GM18519 (cell line): ENCODE results near the gene SHC3.

Experiments
- ATAC-seq: cut with Tn5 transposase; IDR thresholded peaks from one replicate; pipeline ENCODE4 v1.9.1; 2021; ENCODE audit warnings: mild to moderate bottlenecking, moderate library complexity; ENCODE audit not compliant: unreplicated experiment, low FRiP score

The SHC3 gene

DNA sequence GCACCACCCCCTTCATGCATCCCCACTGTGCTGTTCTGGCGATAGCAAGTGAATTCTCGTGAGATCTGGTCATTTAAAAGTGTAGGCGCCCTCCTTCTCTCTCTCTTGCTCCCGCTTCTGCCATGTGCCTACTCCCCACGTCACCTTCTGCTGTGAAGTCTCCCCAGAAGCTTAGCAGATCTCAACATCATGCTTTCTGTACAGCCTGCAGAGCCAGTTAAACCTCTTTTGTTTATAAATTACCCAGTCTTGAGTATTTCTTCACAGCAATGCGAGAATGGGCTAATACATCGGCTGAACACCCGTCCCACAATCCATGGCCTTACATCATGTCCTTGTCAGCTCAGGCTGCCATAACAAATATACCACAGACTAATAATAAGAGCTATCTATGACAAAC lies 17.4 kb downstream of the SHC3 start:
- no peak for ATAC-seq

DNA sequence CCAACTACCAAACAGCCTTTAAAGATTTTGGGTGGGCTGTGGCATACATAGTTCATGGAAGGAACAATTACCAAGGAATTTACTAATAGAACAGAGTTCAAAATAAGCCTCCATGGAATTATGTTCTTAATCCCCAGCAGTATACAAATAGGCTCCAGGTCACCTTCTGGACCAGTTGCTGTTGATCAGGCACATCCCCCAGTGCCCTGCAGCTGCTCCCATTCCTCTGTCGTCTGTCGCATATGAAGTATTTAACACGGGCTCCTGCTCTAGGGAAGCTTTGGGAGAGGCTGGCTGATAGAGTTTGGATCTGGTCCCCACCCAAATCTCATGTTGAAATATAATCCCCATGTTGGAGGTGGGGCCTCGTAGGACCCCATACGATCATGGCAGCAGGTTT lies 17.8 kb downstream of the SHC3 start:
- ATAC-seq: no peak

DNA sequence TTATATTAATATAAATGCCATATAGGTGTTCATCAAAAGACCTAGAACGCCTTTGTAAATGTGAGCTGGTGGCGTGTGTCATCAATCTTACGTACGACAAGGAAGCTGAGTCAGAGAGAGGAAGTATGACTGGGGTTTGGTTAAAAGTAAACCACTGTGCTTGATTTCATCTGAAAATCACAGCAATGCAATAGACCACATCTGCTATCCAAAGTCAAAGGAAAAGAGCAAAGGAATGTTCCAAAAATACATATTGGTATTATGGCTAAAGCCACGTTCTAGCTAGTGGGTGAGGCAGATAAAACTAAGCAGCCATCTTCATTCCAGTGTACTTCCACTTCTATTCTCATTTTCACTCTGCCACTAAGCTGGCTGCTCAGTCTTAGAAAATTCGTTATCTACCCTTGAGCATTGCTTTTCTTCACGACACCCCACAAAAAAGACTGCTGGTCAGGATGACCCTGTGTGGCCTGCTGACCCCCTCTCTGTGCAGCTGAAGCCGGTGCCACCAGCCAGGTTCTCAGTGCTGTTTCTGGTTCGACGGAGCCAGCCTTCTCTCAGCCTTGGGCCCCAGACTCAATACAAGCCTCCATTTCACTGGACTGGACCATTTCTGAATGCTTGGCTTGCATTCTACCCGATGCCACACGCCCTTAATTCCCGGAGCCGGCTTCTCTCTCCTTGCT lies 23.8 kb downstream of the SHC3 start:
- no peak for ATAC-seq

DNA sequence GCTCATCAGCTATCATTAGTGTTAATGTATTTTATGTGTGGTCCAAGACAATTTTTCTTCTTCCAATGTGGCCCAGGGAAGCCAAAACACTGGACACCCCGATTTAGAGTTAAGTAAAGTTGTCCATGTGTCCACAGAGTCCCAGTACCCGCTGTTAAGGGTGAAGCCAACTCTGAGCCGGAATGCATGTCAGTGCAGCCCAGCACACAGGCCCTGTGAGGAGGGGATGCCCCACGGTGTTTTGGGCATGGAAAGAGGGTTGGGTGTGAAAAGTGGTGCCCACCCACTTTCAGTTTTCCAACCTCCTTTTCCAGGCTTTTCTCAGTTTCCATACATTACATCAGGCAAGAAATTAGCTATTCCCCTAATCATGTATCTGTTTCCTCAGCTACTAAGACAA lies 24.4 kb downstream of the SHC3 start:
- ATAC-seq: no peak

DNA sequence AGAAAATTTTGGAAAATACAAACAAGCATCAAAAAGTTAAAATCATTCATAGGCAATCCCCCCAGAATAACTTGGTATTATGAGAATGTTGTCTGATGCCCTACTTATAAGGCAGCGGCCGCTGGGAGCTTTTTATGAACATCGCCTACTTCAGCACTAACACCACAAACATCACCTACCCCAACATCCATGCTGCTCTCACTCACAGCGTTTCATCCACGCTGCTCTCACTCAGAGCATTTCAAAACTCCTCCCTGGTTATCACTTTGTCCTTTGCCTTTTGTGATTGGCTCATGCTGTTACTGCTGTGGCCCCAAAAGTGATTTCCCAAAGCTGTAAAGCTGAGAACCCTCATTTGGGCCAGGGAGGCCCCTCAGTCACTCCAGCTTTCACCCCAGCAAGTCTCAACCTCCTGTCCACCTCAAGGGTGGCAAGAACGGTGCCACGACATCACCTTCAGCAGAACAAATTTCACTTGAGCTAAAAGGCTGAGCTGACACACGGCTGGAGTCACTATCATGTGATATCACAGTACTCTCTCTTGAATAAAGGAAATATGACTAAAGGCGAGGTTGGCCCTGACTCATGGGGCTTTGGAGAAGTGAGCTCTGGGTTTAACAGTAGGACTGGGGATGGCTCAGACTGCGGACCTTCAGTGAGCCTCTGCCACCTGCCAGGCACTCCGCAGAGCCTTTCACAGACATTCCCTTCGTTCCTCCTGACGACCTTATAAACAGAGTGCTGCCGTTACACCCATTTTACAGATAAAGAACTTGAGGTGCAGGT lies 25.2 kb downstream of the SHC3 start:
- no peak for ATAC-seq

DNA sequence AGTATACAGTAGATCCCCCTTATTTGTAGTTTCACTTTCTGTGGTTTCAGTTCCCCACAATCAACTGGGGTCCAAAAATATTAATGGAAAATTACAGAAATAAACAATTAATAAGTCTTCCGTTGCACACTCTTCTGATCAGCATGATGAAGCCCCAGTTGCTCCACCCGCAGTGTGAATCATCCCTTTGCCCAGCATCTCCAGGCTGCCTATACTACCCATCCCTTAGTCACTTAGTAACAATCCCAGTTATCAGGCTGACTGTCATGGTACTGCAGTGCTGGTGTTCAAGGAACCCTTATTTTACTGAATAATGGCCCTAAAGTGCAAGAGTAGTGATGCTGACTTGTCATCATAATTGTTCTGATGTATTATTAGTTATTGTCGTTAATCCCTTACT lies 28.9 kb downstream of the SHC3 start:
- no peak for ATAC-seq

DNA sequence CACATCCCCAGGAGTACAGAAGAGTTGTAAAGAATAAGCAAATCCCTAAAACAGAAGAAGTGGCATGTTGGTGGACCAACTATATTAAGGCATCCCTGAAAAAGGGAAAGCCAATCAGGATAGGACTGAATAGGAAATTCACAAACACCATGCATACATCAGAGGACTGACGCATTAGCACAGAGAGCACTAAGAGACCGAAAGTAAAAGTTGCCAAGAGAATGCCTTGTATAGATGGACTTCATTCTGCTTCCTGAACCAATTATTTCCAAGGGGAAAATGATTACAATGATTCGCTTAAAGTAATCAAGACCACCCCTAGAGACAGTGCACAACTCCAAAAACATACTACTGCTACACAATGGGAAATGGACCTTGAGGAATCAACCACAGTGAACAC lies 33.5 kb downstream of the SHC3 start:
- no peak for ATAC-seq

DNA sequence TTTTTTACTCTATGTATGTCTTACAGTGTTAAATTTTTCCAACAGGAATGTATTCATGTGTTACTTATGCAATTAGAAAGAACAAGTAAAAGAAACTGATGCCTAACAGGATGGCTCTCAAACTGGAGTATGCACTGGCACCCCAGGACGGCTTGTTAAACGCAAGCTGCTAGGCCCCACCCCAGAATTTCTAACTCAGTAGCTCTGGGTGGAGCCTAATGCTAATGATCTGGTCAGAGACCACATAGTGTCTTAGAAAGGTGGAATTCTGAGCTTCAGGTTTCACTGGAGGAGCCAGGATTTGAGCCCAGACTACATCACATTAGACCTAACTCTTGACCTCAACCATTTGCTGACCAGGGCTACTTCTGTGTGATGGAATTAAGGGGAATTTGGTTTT lies 34.4 kb downstream of the SHC3 start:
- ATAC-seq: no peak

DNA sequence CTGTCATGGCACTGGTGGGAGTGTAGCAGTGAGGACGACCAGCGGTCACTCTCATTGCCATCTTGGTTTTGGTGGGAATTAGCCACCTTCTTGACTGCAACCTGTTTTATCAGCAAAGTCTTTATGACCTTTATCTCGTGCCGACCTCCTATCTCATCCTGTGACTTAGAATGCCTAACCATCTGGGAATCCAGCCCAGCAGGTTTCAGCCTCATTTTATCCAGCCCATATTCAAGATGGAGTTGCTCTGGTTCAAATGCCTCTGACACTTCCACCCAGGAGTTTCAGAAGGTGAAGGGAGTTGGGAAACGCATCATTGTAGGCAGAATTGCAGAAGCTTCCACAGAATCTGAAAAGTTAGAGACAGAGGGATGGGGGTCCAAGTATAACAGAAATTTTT lies 35.4 kb downstream of the SHC3 start:
- ATAC-seq: no peak

DNA sequence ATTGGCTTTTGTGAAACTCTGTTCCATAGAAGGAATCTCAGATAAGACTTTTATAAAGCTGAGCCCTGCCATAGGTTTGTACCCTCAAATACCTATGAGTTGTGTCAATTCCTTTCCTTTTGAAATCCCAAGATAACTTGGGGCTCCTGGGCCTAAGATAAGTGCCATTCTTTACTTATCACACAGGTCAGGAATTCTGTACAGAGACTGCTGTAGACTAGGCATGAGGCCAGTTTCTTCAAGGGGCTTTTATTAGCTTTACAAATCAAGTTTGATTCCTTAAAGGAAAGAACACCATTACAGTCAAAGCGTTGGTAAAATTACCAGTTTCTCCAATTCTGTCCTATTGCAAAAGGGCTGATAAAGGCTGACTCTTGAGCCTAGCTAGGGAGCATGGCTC lies 39.2 kb downstream of the SHC3 start:
- ATAC-seq: no peak

DNA sequence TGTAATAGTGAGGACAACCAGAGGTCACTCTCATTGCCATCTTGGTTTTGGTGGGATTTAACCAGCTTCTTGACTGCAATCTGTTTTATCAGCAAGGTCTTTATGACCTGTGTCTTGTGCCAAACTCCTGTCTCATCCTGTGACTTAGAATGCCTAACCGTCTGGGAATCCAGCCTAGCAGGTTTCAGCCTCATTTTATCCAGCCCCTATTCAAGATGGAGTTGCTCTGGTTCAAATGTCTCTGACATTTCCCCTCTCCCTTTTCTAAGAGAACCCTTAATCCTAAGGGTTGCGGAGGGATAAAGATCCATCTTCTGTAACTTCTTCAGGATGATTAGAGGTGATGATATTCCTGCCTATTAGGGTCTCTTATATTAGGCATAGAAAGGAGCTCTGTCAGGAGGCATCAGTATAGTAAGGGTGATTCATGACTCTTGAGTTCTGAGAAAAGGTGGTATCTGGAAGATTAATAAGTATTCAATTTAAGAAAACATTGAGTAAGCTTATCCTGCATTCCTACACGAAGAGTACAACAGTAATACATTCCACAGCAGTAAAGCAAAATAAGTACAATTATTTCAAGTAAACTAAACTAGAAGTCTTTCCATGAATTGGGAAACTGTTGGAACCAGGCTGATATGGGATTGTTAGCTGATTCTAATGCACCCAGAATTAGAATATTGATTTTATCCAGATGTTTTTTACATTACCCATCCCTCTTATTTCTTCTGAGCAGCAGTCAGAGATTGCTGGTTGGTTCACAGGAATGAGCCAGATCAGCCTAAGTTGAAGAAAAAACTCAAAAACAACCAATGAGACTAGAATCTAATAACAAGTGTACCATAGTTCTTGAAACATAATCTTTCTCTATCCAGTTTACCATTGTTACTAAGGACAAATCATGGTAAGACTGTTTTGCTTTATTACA lies 39.9 kb downstream of the SHC3 start:
- ATAC-seq: no peak

DNA sequence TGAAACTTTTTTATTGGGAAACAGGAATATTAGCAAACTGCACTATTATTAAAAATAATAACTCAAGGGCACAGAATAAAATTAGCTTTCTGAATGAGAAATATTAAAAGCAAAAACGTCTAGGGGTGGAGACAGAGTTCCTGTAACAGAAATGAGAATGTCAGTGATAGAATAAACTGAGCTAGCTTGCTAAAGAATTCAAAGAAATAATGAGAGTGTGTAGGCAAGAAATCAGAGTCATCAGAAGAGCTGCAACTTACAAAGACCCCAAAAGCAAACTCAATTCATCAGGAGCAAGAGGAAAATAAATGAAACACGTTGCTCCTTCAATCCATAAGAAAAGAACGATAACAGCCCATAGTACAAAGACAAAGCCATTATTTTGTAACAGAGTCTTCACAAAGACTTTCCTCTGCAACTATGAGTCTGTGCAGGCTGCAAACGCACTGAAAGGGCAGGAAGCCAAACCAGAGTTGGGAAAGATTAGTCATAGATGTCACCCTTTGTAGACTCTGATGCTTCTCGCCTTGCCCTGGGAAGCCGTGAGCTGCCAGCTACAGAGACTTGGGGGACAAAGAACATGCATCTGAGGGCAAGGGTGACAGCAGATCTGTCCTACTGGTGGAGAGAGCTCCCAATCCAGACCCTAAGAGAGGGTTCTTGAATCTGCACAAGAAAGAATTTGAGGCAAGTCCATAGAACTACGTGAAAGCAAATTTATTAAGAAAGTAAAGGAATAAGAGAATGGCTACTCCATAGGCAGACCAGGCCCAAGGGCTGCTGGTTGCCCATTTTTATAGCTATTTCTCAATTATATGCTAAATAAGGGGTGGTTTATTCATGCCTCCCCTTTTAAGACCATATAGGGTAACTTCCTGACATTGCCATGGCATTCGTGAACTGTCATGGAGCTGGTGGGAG lies 40.8 kb downstream of the SHC3 start:
- ATAC-seq: no peak

DNA sequence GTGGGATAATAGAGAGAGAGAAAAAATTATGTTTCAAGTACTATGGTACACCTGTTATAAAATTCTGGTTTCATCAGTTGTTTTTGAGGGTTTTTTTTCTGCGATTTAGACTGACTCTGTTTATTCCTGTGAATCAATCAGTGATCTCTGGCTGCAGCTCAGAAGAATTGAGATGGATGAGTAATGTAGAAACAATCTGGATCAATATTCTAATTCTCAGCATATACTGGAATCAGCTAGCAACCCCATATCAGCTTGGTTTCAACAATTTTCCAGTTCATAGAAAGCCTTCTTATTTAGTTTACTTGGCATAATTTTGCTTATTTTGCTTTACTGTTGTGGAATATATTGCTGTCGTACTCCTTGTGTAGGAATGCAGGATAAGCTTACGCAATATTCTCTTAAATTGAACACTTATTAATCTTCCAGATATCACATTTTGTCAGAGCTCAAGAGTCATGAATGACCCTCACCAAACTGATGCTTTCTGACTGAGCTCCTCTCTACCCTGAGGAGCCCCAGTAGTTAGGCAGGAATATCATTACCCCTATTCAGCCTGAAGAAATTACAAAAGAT lies 42.9 kb downstream of the SHC3 start:
- no peak for ATAC-seq

DNA sequence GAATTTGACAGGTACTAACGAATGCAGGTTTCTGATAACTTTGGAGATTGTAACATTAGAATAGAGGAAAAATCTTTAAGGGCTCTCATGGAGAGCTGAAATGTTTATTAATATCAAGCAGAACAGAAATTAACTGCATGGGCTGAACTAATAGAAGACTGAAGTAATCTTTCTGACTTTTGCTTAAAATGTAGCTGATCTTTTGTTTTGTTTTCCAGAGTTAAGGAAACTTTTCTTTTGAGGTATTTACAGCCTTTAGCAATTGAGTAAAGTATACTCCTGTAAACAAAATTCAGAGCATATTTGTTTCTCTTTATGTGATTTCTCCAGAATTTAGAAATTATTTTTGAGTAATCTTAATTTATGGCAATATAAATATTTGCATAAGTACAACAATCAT lies 43.9 kb downstream of the SHC3 start:
- no peak for ATAC-seq

DNA sequence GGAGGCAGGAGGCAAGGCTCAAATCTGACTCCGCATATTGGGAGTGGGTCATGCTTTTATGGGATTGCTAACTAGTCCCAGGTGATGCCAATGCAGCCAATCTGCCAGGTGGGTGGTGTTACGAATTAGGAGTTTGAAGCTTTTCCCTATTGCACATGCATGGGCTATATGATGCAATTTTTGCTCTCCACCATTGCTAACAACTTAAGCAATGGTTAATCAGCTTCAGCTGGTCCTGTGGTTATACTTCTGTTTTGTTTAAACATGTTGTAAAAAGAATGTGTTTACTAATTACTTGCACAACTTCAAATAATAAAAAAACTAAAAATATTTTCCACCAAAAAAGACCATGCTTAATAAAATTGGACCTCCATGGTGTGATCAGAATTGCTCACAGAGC lies 55.7 kb downstream of the SHC3 start:
- no peak for ATAC-seq

DNA sequence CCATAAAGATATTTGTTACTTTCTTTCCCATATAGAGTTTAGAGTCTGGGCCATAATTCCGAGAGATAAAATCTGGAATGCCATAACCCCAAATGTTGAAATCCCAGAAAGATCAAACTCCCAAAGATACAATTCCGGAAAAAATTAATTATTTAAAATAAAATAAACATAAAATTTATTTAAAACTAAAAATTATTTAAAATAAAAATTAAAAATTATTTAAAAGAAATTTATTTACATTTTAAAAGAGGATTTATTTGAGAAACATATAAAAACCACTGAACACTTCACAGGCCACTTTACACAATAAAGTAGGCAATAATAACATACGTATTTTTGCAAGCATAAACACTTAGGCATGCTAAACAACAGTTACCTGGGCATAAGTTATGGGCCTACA lies 57.9 kb downstream of the SHC3 start:
- ATAC-seq: no peak

DNA sequence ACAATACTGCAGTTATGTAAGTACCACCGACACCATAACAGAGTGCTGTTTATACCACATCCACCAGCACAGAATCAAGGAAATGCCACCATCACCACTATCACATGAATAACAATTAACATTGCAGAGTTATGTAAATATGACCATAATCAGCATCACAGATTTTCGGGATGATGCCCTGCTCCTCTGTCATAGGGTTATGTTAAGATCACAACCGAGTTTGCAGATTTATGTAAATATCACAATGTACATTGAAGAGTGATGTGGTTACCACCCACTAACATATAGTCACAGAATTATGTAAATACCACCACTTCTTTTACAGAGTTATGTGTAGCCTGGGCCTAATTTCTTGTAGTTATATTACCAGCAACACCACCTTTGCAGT lies 61.8 kb downstream of the SHC3 start:
- no peak for ATAC-seq

DNA sequence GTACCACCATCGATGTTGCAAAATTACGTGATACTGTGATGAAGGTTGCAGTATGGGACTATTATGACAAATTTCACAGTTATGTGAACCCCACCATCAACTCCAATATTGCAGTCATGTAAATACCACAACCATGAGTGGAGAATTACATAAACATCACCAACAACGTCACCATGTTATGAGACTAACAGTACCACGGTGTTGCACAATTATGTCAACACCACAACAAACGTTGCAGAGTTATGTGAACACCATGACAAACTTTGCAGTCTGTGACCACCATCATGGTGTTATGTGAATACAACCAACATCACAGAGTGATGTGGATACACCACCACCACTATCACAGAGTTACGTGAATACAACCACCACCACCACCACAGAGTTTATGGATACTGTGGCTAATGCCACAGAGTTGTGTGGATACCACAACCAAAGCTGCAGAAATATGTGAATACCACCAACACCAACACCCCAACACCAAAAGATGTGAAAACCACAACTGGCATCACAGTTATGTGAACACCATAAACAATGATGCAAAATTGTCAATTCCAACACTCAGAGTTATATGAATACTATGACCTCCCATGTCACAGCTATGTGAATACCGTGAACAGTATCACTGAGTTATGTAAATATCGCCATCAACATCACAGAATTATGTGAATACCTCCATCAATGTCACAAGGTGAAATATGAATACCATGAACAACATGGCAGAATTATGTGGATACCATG lies 62.4 kb downstream of the SHC3 start:
- no peak for ATAC-seq

DNA sequence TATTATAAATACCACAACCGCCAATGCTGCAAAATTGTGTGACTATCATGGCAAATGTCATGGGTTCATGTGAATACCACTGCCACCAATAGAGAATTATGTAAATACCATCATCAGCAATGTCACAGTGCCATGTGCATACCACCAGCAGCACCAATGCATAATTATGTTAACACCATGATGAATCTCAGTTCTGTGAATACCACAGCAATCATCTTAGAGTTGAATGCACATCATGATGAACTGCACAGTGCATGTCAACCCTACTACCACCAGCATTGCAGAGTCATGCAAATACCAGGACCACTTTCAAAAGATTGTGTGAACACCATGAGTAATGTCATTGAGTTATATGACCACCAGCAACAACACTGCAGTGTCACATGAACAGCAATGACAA lies 63.2 kb downstream of the SHC3 start:
- no peak for ATAC-seq
